ENCODE data around the gene SEMA4C. TPM values are rescaled to one million over a fixed set of nuclear protein-coding genes. Genes with fewer than 3 reads are reported as not detected.

The SEMA4C gene
- total RNA-seq, 2 donors from 2014 or later: 82.5 to 92.1 TPM

GRCh38 chr2:96832408-96832753 is 37.5 kb downstream of the SEMA4C start:
- Mint-ChIP-seq H3K27me3 (ENCODE audit: insufficient read depth) (no peaks in the 10 kb centered on the region), H3K36me3 (ENCODE audit: low read depth) (peaks cover 74% of the 10 kb centered on the region), H3K9me3 (no peaks in the 10 kb centered on the region), H3K27ac (peak overlapping the region; percentile 97), H3K4me1 (peaks cover 6% of the 10 kb centered on the region), H3K4me3 (no peak overlapping the region)
- no peak for DNase-seq
- no peaks in the 10 kb centered on the region for H3K9me3 ChIP-seq (ENCODE audit: control insufficient read depth, low read length)
- H3K4me1 ChIP-seq (ENCODE audit: control insufficient read depth, insufficient read depth, low read length): peaks cover 13% of the 10 kb centered on the region
- no peak for TF ChIP-seq CTCF (conservative IDR thresholded peaks at IDR 0.05)
- peaks cover 62% of the 10 kb centered on the region for H3K36me3 ChIP-seq (ENCODE audit: control insufficient read depth, insufficient read depth, low read length)
- no peak overlapping the region for H3K4me3 ChIP-seq (ENCODE audit: low read length)
- no peaks in the 10 kb centered on the region for H3K27me3 ChIP-seq (ENCODE audit: control insufficient read depth, insufficient read depth, low read length, poor library complexity, severe bottlenecking)
- H3K9ac ChIP-seq (ENCODE audit: extremely low read depth, low read length, poor library complexity, severe bottlenecking): no peak overlapping the region
- WGBS, 2 experiments (ENCODE audit: insufficient coverage in 1 of 2, insufficient read length in 1 of 2): 76 to 89% methylated on average over 1 to 11 of the region's 11 CpGs
- H3K27ac ChIP-seq (ENCODE audit: low read depth, low read length): peak overlapping the region; percentile 95

GRCh38 chr2:96831679-96832078 is 38.2 kb downstream of the SEMA4C start:
- 93 to 96% methylated on average over 4 to 10 of the region's 10 CpGs for WGBS, 2 experiments (ENCODE audit: insufficient coverage in 1 of 2, insufficient read length in 1 of 2)
- no peak overlapping the region for H3K4me3 Mint-ChIP-seq
- no peak overlapping the region for H3K27ac Mint-ChIP-seq
- peak overlapping the region; percentile 95 for H3K27ac ChIP-seq (ENCODE audit: low read depth, low read length)
- no peaks in the 10 kb centered on the region for H3K9me3 Mint-ChIP-seq
- H3K36me3 ChIP-seq (ENCODE audit: control insufficient read depth, insufficient read depth, low read length): peaks cover 62% of the 10 kb centered on the region
- peaks cover 13% of the 10 kb centered on the region for H3K4me1 ChIP-seq (ENCODE audit: control insufficient read depth, insufficient read depth, low read length)
- no peak overlapping the region for H3K9ac ChIP-seq (ENCODE audit: extremely low read depth, low read length, poor library complexity, severe bottlenecking)
- peak; percentile 73 for DNase-seq
- no peak overlapping the region for H3K4me3 ChIP-seq (ENCODE audit: low read length)
- no peaks in the 10 kb centered on the region for H3K27me3 ChIP-seq (ENCODE audit: control insufficient read depth, insufficient read depth, low read length, poor library complexity, severe bottlenecking)
- H3K4me1 Mint-ChIP-seq: peaks cover 6% of the 10 kb centered on the region
- no peaks in the 10 kb centered on the region for H3K9me3 ChIP-seq (ENCODE audit: control insufficient read depth, low read length)
- no peak for TF ChIP-seq CTCF (conservative IDR thresholded peaks at IDR 0.05)
- H3K27me3 Mint-ChIP-seq (ENCODE audit: insufficient read depth): no peaks in the 10 kb centered on the region
- H3K36me3 Mint-ChIP-seq (ENCODE audit: low read depth): peaks cover 75% of the 10 kb centered on the region

- peaks cover 6% of the 10 kb centered on the region for H3K4me1 Mint-ChIP-seq
- H3K4me3 Mint-ChIP-seq: no peak overlapping the region
- no peaks in the 10 kb centered on the region for H3K27me3 ChIP-seq (ENCODE audit: control insufficient read depth, insufficient read depth, low read length, poor library complexity, severe bottlenecking)
- no peak overlapping the region for H3K27ac Mint-ChIP-seq
- no peaks in the 10 kb centered on the region for H3K9me3 ChIP-seq (ENCODE audit: control insufficient read depth, low read length)
- H3K36me3 ChIP-seq (ENCODE audit: control insufficient read depth, insufficient read depth, low read length): peaks cover 67% of the 10 kb centered on the region
- 81 to 82% methylated on average over 2 to 5 of the region's 5 CpGs for WGBS, 2 experiments (ENCODE audit: insufficient coverage in 1 of 2, insufficient read length in 1 of 2)
- H3K4me3 ChIP-seq (ENCODE audit: low read length): no peak overlapping the region
- no peak for DNase-seq
- no peak overlapping the region for H3K9ac ChIP-seq (ENCODE audit: extremely low read depth, low read length, poor library complexity, severe bottlenecking)
- H3K4me1 ChIP-seq (ENCODE audit: control insufficient read depth, insufficient read depth, low read length): peaks cover 13% of the 10 kb centered on the region
- no peak overlapping the region for H3K27ac ChIP-seq (ENCODE audit: low read depth, low read length)
- H3K9me3 Mint-ChIP-seq: no peaks in the 10 kb centered on the region
- no peaks in the 10 kb centered on the region for H3K27me3 Mint-ChIP-seq (ENCODE audit: insufficient read depth)
- peaks cover 80% of the 10 kb centered on the region for H3K36me3 Mint-ChIP-seq (ENCODE audit: low read depth)
- TF ChIP-seq CTCF (conservative IDR thresholded peaks at IDR 0.05): no peak
Observed at GRCh38 chr2:96830044-96830562, 39.8 kb downstream of the SEMA4C start.
